ENCODE measurements around the gene KRT86. TPM values are rescaled to one million over a fixed set of nuclear protein-coding genes. Genes with fewer than 3 reads are reported as not detected.

Gene KRT86
- total and polyA plus RNA-seq, 2 donors (not counting 1 experiment from before 2014, with no cell fraction given) = not detected

DNA sequence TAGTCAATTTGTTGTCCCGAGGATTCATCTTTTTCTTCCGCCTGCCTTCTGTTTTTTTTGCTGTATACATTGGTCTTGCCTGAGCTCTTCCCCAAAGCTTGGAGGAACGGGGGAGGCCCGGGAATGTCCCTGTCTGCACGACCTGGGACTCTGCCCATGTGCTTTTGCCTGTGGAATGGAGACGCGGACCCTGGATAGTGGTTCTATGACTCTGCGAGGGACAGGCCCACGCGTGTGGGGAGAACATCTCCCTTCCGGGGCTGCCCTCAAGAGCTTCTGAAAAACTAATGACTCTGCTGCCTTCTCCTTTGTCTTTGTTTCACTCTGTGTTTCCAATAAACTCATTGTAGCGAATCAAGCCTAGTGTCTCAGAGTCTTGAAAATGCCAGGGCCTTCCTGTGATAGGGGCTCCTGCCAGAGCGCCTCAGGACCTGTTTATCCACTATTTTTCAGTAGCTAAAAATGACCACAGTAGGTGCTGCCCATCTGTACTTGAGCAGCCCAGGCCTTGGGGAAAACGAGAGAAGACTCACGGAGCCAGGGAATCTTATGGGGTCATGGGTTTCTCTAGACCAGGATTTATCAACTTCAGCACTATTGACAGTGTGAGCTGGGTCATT, 34.5 kb downstream of the KRT86 start:
- no peaks in the 10 kb centered on the region for H3K9me3 Mint-ChIP-seq (ENCODE audit: insufficient read depth)
- Histone ChIP-seq H3K4me3 (ENCODE audit: control extremely low read depth in 1 of 5, extremely low read depth in 1 of 5, insufficient read depth in 1 of 5, low read depth in 2 of 5, low read length in 4 of 5) (no peak overlapping the region), H3K4me1 (ENCODE audit: control insufficient read depth in 2 of 2, insufficient read depth in 2 of 2, low read length in 2 of 2) (no peaks in the 10 kb centered on the region), H3K27me3 (replicated peaks in 1 of 4; ENCODE audit: control extremely low read depth in 1 of 4, control insufficient read depth in 3 of 4, insufficient read depth in 4 of 4, low read length in 3 of 4) (peaks cover 0 to 38% (median 11%) of the 10 kb centered on the region in 4 experiments), H3K79me2 (ENCODE audit: control insufficient read depth, insufficient read depth, low read length) (no peaks in the 10 kb centered on the region), H3K4me2 (replicated peaks; ENCODE audit: low read depth, low read length, poor library complexity, severe bottlenecking) (no peak overlapping the region), H4K20me1 (ENCODE audit: control insufficient read depth, insufficient read depth, low read length, poor library complexity, severe bottlenecking) (no peaks in the 10 kb centered on the region), H2AFZ (ENCODE audit: insufficient read depth, low read depth, low read length, poor library complexity, severe bottlenecking) (no peak overlapping the region), H3K9ac (ENCODE audit: low read length) (no peak overlapping the region), H3K27ac (ENCODE audit: low read length in 2 of 2) (no peak overlapping the region), H3K9me3 (ENCODE audit: control extremely low read depth in 1 of 3, control insufficient read depth in 2 of 3, insufficient read depth in 1 of 3, low read length in 2 of 3) (no peaks in the 10 kb centered on the region), H3K36me3 (replicated peaks in 1 of 2; ENCODE audit: control extremely low read depth in 1 of 2, control insufficient read depth in 1 of 2, extremely low read depth in 1 of 2, insufficient read depth in 2 of 2, low read length in 1 of 2) (no peaks in the 10 kb centered on the region)
- H3K4me3 Mint-ChIP-seq = no peak overlapping the region
- POLR2A ChIA-PET = no interaction called here
- ATAC-seq (ENCODE audit: low read depth) (no peak), DNase-seq (no peak)
- no peak for TF ChIP-seq CTCF (IDR thresholded peaks at IDR 0.05)
- no peak for TF ChIP-seq EZH2 (IDR thresholded peaks at IDR 0.05; ENCODE audit: borderline replicate concordance, insufficient read depth, low read depth, low read length, poor library complexity, severe bottlenecking)
- H3K4me1 Mint-ChIP-seq = peaks cover 3% of the 10 kb centered on the region
- intact Hi-C loops (cut with micrococcal nuclease) = no loop called here
- CTCF ChIA-PET = interaction anchor here (0.5 kb wide), 1 partner anchor 26 kb away, joined by 3 read pairs; no protein-coding TSS in a partner anchor
- peaks cover 60% of the 10 kb centered on the region for H3K27me3 Mint-ChIP-seq
- H3K27ac Mint-ChIP-seq = no peak overlapping the region
- 57% methylated on average over 14 of the region's 15 CpGs for WGBS (ENCODE audit: insufficient coverage)

GRCh38 chr12:52310622-52311284, 36.3 kb downstream of the KRT86 start:
- ChIA-PET CTCF (interaction anchor here (1.3 kb wide), 1 partner anchor 16 kb away, joined by 3 read pairs; no protein-coding TSS in a partner anchor), POLR2A (no interaction called here)
- Mint-ChIP-seq H3K4me3 (no peak overlapping the region), H3K4me1 (peaks cover 3% of the 10 kb centered on the region), H3K27me3 (peaks cover 59% of the 10 kb centered on the region), H3K27ac (no peak overlapping the region), H3K9me3 (ENCODE audit: insufficient read depth) (no peaks in the 10 kb centered on the region)
- 81% methylated on average over 3 of the region's 5 CpGs for WGBS (ENCODE audit: insufficient coverage)
- H3K9me3 ChIP-seq (ENCODE audit: control extremely low read depth in 1 of 3, control insufficient read depth in 2 of 3, insufficient read depth in 1 of 3, low read length in 2 of 3) = no peaks in the 10 kb centered on the region
- TF ChIP-seq EZH2 (IDR thresholded peaks at IDR 0.05; ENCODE audit: borderline replicate concordance, insufficient read depth, low read depth, low read length, poor library complexity, severe bottlenecking) = no peak
- H2AFZ ChIP-seq (ENCODE audit: insufficient read depth, low read depth, low read length, poor library complexity, severe bottlenecking) = no peak overlapping the region
- H4K20me1 ChIP-seq (ENCODE audit: control insufficient read depth, insufficient read depth, low read length, poor library complexity, severe bottlenecking) = no peaks in the 10 kb centered on the region
- no peak overlapping the region for H3K4me2 ChIP-seq (replicated peaks; ENCODE audit: low read depth, low read length, poor library complexity, severe bottlenecking)
- DNase-seq (no peak), ATAC-seq (ENCODE audit: low read depth) (no peak)
- no peaks in the 10 kb centered on the region for H3K79me2 ChIP-seq (ENCODE audit: control insufficient read depth, insufficient read depth, low read length)
- intact Hi-C loops (cut with micrococcal nuclease) = no loop called here
- H3K4me1 ChIP-seq (ENCODE audit: control insufficient read depth in 2 of 2, insufficient read depth in 2 of 2, low read length in 2 of 2) = no peaks in the 10 kb centered on the region
- no peak overlapping the region for H3K9ac ChIP-seq (ENCODE audit: low read length)
- H3K27ac ChIP-seq (ENCODE audit: low read length in 2 of 2) = no peak overlapping the region
- no peak overlapping the region for H3K4me3 ChIP-seq (ENCODE audit: control extremely low read depth in 1 of 5, extremely low read depth in 1 of 5, insufficient read depth in 1 of 5, low read depth in 2 of 5, low read length in 4 of 5)
- no peaks in the 10 kb centered on the region for H3K36me3 ChIP-seq (replicated peaks in 1 of 2; ENCODE audit: control extremely low read depth in 1 of 2, control insufficient read depth in 1 of 2, extremely low read depth in 1 of 2, insufficient read depth in 2 of 2, low read length in 1 of 2)
- H3K27me3 ChIP-seq (replicated peaks in 1 of 4; ENCODE audit: control extremely low read depth in 1 of 4, control insufficient read depth in 3 of 4, insufficient read depth in 4 of 4, low read length in 3 of 4) = peaks cover 0 to 38% (median 11%) of the 10 kb centered on the region in 4 experiments
